Activated B cell treated with CpG ODN at 0.5 μM for 24 hours (primary cell): ENCODE results near the gene PLEKHM3. TPM values are rescaled to one million over a fixed set of nuclear protein-coding genes. Genes with fewer than 3 reads are reported as not detected.
A peak's percentile ranks its signal among the peaks of the same experiment; 100 is the strongest.

Experiments used
- ATAC-seq: fragments of 200-7000 bp; cut with Tn5 transposase; one replicate; pipeline ENCODE4 v1.10.0; 2021; ENCODE audit warnings: low read depth, mild to moderate bottlenecking, moderate library complexity
- CTCF ChIA-PET: fragments of 350-600 bp; sonication (Branson Sonifier 250); formaldehyde crosslinking; loops from one replicate; lab custom pipeline; 2021; ENCODE audit warnings: antibody characterized with exemption; lab: Charles Lee
- POLR2A ChIA-PET: fragments of 350-600 bp; sonication (Branson Sonifier 250); formaldehyde crosslinking; loops from one replicate; lab custom pipeline; 2021; ENCODE audit warnings: antibody characterized with exemption; lab: Charles Lee
- DNase-seq: peaks from one replicate; pipeline ENCODE4 v3.0.0; 2022
- H3K27ac Mint-ChIP-seq: one replicate; pipeline ENCODE4 v1.8.0; 2020; ENCODE audit warnings: mixed read lengths
- H3K27me3 Mint-ChIP-seq: one replicate; pipeline ENCODE4 v1.8.0; 2021; ENCODE audit warnings: mixed read lengths
- H3K36me3 Mint-ChIP-seq: one replicate; pipeline ENCODE4 v1.8.0; 2021; ENCODE audit warnings: low read depth, mixed read lengths
- H3K4me1 Mint-ChIP-seq: one replicate; pipeline ENCODE4 v1.8.0; 2021; ENCODE audit warnings: mixed read lengths
- H3K4me3 Mint-ChIP-seq: one replicate; pipeline ENCODE4 v1.8.0; 2020; ENCODE audit warnings: mild to moderate bottlenecking, mixed read lengths
- H3K9me3 Mint-ChIP-seq: one replicate; pipeline ENCODE4 v1.8.0; 2020; ENCODE audit warnings: mixed read lengths
- intact Hi-C: fragments of 100-400 bp; cut with micrococcal nuclease; formaldehyde crosslinking; loops from one replicate; pipeline ENCODE4 v1.15.1; 2024
- total RNA-seq: library from RNA; stranded (reverse); gene quantifications from 2 replicates; pipeline ENCODE4 v1.2.3, GENCODE V29; 2022
- TF ChIP-seq, protein P1 (sequence below): fragments of 200-600 bp; IDR thresholded peaks from one replicate; pipeline ENCODE4 v1.8.0; 2022; ENCODE audit warnings: antibody characterized with exemption, mild to moderate bottlenecking

Gene PLEKHM3
- total RNA-seq, 1 donor from 2014 or later = 12.0 TPM

DNA sequence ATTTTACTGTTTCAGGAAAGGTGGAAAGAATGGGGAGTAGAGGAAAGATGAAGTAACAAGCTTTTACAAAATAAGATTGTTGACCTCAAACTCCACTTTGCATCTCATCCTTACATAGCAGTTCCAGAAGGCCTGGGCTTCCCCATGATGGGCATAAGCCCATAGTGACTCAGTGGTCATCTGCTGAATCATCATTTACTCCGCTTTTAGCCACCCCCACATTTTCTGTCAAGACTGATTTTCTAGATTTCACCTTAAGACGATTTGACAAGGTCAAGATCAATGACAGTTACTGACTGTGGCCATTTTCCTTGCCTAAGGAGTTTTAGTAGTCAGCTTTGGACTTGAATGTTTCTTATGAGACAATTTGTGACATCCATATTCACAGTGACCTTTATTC lies 49.4 kb downstream of the PLEKHM3 start:
- CTCF ChIA-PET = no interaction called here
- DNase-seq (no peak), ATAC-seq (no peak)
- intact Hi-C loops = no loop called here
- Mint-ChIP-seq H3K36me3 (peaks cover 15% of the 10 kb centered on the region), H3K4me3 (no peak overlapping the region), H3K4me1 (peaks cover 3% of the 10 kb centered on the region), H3K27me3 (no peaks in the 10 kb centered on the region), H3K9me3 (no peaks in the 10 kb centered on the region), H3K27ac (no peak overlapping the region)
- TF ChIP-seq, protein P1, sequence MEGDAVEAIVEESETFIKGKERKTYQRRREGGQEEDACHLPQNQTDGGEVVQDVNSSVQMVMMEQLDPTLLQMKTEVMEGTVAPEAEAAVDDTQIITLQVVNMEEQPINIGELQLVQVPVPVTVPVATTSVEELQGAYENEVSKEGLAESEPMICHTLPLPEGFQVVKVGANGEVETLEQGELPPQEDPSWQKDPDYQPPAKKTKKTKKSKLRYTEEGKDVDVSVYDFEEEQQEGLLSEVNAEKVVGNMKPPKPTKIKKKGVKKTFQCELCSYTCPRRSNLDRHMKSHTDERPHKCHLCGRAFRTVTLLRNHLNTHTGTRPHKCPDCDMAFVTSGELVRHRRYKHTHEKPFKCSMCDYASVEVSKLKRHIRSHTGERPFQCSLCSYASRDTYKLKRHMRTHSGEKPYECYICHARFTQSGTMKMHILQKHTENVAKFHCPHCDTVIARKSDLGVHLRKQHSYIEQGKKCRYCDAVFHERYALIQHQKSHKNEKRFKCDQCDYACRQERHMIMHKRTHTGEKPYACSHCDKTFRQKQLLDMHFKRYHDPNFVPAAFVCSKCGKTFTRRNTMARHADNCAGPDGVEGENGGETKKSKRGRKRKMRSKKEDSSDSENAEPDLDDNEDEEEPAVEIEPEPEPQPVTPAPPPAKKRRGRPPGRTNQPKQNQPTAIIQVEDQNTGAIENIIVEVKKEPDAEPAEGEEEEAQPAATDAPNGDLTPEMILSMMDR = no peak
- POLR2A ChIA-PET = interaction anchor here (0.6 kb wide), 1 partner anchor 219 kb away, joined by 5 read pairs; no protein-coding TSS in a partner anchor

DNA sequence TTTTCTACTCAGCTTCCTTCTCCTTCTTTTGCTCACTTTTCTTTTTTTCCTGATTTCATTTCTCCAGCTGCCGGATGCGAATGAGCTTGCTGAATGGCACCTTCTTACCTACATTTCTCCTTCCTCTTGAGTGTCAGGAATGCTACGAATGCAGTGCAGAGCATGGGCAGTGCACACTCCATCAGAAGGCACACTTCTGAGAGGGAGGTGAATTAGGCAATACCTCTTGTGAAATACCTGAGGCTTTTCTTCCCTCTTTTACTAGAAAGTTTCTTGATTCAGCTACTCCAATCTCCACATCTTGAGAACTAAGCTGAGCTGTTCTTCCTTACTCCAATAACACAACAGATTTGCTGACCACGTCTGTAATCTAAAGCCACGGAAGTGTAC lies 51.1 kb downstream of the PLEKHM3 start:
- CTCF ChIA-PET = interaction anchor here (1.7 kb wide), 1 partner anchor 228 kb away, joined by 7 read pairs; no protein-coding TSS in a partner anchor
- no peaks in the 10 kb centered on the region for H3K9me3 Mint-ChIP-seq
- ATAC-seq (no peak), DNase-seq (no peak)
- intact Hi-C loops = no loop called here
- POLR2A ChIA-PET = no interaction called here
- peaks cover 17% of the 10 kb centered on the region for H3K4me1 Mint-ChIP-seq
- no peak overlapping the region for H3K27ac Mint-ChIP-seq
- H3K36me3 Mint-ChIP-seq = peaks cover 15% of the 10 kb centered on the region
- TF ChIP-seq, protein P1 = no peak
- no peaks in the 10 kb centered on the region for H3K27me3 Mint-ChIP-seq
- H3K4me3 Mint-ChIP-seq = no peak overlapping the region

DNA sequence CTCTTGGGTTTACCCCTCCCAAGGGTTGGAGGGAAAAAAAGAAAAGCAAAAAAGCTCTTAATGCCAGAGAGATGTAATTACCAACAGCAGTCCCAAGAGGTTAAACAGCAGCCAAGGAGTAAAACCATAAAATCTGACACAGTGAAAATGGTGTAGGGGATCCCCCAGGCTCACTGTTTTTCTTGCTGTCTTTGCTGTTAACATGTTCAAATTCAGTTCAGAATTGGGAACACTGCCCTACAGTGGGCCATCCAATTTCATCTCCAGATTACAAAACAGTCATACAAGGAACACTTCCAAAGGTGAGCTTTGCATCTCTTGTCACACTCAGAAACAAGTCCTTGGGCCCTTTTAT lies 54.5 kb downstream of the PLEKHM3 start:
- TF ChIP-seq, protein P1 = no peak
- no peaks in the 10 kb centered on the region for H3K9me3 Mint-ChIP-seq
- peaks cover 4% of the 10 kb centered on the region for H3K36me3 Mint-ChIP-seq
- H3K27me3 Mint-ChIP-seq = no peaks in the 10 kb centered on the region
- ATAC-seq = no peak
- ChIA-PET POLR2A (no interaction called here), CTCF (interaction anchor here (1.1 to 1.3 kb wide), 2 partner anchors 20 to 224 kb away, joined by 3 read pairs; no protein-coding TSS in a partner anchor)
- H3K4me3 Mint-ChIP-seq = no peak overlapping the region
- intact Hi-C loops = loop anchor here (2.0 kb wide), 1 partner anchor 16 kb away; no protein-coding TSS in a partner anchor
- DNase-seq = no peak
- H3K4me1 Mint-ChIP-seq = peaks cover 35% of the 10 kb centered on the region
- H3K27ac Mint-ChIP-seq = no peak overlapping the region

DNA sequence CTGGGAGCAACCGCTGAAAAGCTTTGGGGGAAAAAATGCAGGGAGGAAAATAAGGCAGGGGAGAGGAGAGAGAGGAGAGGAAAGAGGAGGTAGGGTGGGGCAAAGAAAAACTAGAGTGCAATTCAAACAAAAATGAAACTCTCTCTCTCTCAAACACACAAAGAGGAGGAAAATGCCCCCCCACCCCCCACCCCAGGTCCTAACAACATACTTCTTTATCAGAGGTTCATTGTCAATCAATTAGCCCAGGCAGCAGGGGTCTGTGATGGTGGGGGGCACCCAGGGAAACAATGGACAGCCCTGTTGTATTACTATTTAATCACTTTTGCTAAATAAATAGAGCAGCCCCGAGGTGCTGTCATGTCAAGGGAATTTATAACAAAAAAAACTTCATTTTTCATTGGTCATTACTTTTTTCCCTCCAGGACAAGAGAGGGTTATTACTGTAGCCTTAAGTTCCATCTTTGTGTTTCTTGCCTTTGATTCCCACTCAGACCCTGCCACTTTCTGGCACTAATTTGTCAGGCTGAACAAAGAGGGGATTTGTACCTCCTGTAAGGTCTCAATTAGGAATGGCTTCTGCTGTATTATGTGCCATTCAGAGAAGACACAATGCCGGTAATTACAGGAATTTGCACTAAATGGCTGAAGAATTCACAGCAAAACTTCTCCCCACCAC lies 55.0 kb downstream of the PLEKHM3 start:
- H3K36me3 Mint-ChIP-seq = peaks cover 4% of the 10 kb centered on the region
- ATAC-seq (no peak), DNase-seq (no peak)
- ChIA-PET POLR2A (interaction anchor here (0.7 kb wide), 1 partner anchor 34 kb away, joined by 13 read pairs; no protein-coding TSS in a partner anchor), CTCF (interaction anchor here (1.1 to 1.3 kb wide), 3 partner anchors 21 to 344 kb away, joined by 3 read pairs; no protein-coding TSS in a partner anchor)
- H3K4me3 Mint-ChIP-seq = no peak overlapping the region
- no peaks in the 10 kb centered on the region for H3K27me3 Mint-ChIP-seq
- H3K27ac Mint-ChIP-seq = peak overlapping the region; percentile 10
- peaks cover 35% of the 10 kb centered on the region for H3K4me1 Mint-ChIP-seq
- H3K9me3 Mint-ChIP-seq = no peaks in the 10 kb centered on the region
- intact Hi-C loops = loop anchor here (2.0 kb wide), 1 partner anchor 15 kb away; no protein-coding TSS in a partner anchor
- TF ChIP-seq, protein P1 = no peak

DNA sequence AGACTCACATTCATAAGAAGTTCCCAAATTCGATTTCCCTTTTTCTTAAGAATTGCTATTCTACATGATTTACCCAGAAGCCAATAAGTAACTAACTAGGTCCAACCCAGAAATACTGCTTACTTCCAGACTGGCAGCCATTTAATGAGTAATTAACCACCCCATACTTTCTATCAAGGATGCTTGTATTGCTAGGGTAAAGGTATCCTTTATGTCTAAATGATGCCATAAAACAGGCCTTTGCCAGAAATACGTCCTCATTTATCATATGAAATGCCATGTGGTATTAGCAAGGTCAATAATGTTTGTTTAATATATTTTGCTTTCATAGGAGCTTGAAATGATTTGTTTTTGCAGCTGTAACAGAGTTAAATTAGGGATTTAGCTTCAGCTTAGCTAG lies 56.1 kb downstream of the PLEKHM3 start:
- ChIA-PET CTCF (interaction anchor here (1.1 kb wide), 1 partner anchor 343 kb away, joined by 3 read pairs; no protein-coding TSS in a partner anchor), POLR2A (no interaction called here)
- DNase-seq (no peak), ATAC-seq (no peak)
- H3K9me3 Mint-ChIP-seq = no peaks in the 10 kb centered on the region
- H3K4me3 Mint-ChIP-seq = no peak overlapping the region
- TF ChIP-seq, protein P1 = no peak
- no peaks in the 10 kb centered on the region for H3K27me3 Mint-ChIP-seq
- intact Hi-C loops = no loop called here
- H3K36me3 Mint-ChIP-seq = peaks cover 1% of the 10 kb centered on the region
- no peak overlapping the region for H3K27ac Mint-ChIP-seq
- peaks cover 35% of the 10 kb centered on the region for H3K4me1 Mint-ChIP-seq
